ENCODE data around the gene CCDC88B. TPM values are rescaled to one million over a fixed set of nuclear protein-coding genes. Genes with fewer than 3 reads are reported as not detected.

CCDC88B gene
- total RNA-seq, 2 experiments from 2014 or later, result 107 to 112 TPM

GRCh38 chr11:64297699-64298358, 42.2 kb upstream of the CCDC88B start:
- H3K36me3 Mint-ChIP-seq (ENCODE audit: low read depth), result no peaks in the 10 kb centered on the region
- ChIA-PET CTCF (interaction anchor here (1.3 kb wide), 1 partner anchor 93 kb away, joined by 5 read pairs; no protein-coding TSS in a partner anchor), POLR2A (interaction anchor here (1.6 kb wide), 1 partner anchor 90 kb away, joined by 3 read pairs; no protein-coding TSS in a partner anchor)
- peaks cover 40% of the 10 kb centered on the region for H3K4me1 ChIP-seq (ENCODE audit: insufficient read depth, low read length)
- no peaks in the 10 kb centered on the region for H3K9me3 Mint-ChIP-seq
- peak overlapping the region; percentile 0 for H3K4me3 Mint-ChIP-seq
- no peak overlapping the region for H3K4me3 ChIP-seq (ENCODE audit: low read length)
- H3K27ac Mint-ChIP-seq, result no peak overlapping the region
- H3K4me1 Mint-ChIP-seq (ENCODE audit: low read depth), result peaks cover 23% of the 10 kb centered on the region
- H3K27me3 Mint-ChIP-seq, result peaks cover 87% of the 10 kb centered on the region
- H3K27ac ChIP-seq (ENCODE audit: low read depth in 1 of 2, low read length in 2 of 2), result no peak overlapping the region
- H3K27me3 ChIP-seq (ENCODE audit: control insufficient read depth in 1 of 2, insufficient read depth in 2 of 2, low read length in 2 of 2), result peaks cover 81 to 89% of the 10 kb centered on the region in 2 experiments
- TF ChIP-seq, protein P1, sequence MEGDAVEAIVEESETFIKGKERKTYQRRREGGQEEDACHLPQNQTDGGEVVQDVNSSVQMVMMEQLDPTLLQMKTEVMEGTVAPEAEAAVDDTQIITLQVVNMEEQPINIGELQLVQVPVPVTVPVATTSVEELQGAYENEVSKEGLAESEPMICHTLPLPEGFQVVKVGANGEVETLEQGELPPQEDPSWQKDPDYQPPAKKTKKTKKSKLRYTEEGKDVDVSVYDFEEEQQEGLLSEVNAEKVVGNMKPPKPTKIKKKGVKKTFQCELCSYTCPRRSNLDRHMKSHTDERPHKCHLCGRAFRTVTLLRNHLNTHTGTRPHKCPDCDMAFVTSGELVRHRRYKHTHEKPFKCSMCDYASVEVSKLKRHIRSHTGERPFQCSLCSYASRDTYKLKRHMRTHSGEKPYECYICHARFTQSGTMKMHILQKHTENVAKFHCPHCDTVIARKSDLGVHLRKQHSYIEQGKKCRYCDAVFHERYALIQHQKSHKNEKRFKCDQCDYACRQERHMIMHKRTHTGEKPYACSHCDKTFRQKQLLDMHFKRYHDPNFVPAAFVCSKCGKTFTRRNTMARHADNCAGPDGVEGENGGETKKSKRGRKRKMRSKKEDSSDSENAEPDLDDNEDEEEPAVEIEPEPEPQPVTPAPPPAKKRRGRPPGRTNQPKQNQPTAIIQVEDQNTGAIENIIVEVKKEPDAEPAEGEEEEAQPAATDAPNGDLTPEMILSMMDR (IDR thresholded peaks at IDR 0.05), result no peak
- H3K9me3 ChIP-seq (ENCODE audit: control insufficient read depth in 1 of 2, insufficient read depth in 1 of 2, low read length in 2 of 2), result peaks cover 0 to 22% of the 10 kb centered on the region in 2 experiments
- no peaks in the 10 kb centered on the region for H3K36me3 ChIP-seq (ENCODE audit: insufficient read depth, low read length)
- intact Hi-C loops (cut with DNase I, micrococcal nuclease), result no loop called here
- DNase-seq, result no peak
- no peak for ATAC-seq (ENCODE audit: poor library complexity)

DNA sequence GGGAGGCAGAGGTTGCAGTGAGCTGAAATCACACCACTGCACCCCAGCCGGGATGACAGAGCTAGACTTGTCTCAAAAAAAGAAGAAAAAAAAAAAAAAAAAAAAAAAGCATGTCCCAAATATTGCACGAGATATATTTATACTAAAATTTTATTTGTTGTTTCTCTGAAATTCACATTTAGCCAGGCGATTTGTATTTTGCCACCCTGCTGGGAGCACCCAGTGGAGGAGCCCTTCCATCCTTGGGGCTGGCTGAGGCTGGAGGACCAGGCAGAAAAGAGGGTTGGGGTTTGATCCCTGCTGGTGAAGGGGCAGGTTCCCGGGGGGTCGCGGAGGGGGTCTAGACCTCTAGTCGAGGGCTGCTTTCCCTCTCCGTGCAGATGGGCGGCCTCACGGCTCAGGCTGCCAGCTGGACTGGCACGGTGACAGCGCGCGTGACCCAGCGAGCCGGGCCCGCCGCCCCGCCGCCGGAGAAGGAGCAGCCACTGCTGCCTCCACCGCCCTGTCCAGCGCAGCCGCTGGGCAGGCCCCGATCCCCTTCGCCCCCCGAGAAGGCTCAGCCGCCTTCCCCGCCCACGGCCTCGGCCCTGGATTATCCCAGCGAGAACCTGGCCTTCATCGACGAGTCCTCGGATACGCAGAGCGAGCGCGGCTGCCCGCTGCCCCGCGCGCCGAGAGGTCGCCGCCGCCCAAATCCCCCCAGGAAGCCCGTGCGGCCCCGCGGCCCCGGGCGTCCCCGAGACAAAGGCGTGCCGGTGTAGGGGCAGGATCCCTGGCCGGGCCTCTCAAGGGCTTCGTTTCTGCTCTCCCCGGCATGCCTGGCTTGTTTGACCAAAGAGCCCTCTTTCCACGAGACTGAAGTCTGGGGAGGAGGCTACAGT, 40.8 kb upstream of the CCDC88B start:
- H3K9me3 ChIP-seq (ENCODE audit: control insufficient read depth in 1 of 2, insufficient read depth in 1 of 2, low read length in 2 of 2), result peaks cover 0 to 20% of the 10 kb centered on the region in 2 experiments
- H3K27me3 Mint-ChIP-seq, result peaks cover 77% of the 10 kb centered on the region
- ChIA-PET POLR2A (interaction anchor here (0.8 to 1.6 kb wide), 2 partner anchors 19 to 92 kb away, joined by 3 read pairs; partner anchors contain the start of gene PRDX5), CTCF (interaction anchor here (0.7 to 1.0 kb wide), 2 partner anchors 10 to 48 kb away, joined by 3 to 4 read pairs; no protein-coding TSS in a partner anchor)
- H3K27ac ChIP-seq (ENCODE audit: low read depth in 1 of 2, low read length in 2 of 2), result no peak overlapping the region
- H3K27ac Mint-ChIP-seq, result no peak overlapping the region
- DNase-seq (peak in 2 of 14 experiments; percentile 41 to 42), ATAC-seq (ENCODE audit: poor library complexity) (no peak)
- intact Hi-C loops (cut with DNase I, micrococcal nuclease), result no loop called here
- H3K4me1 Mint-ChIP-seq (ENCODE audit: low read depth), result peaks cover 27% of the 10 kb centered on the region
- H3K4me1 ChIP-seq (ENCODE audit: insufficient read depth, low read length), result peaks cover 46% of the 10 kb centered on the region
- TF ChIP-seq, protein P1 (IDR thresholded peaks at IDR 0.05), result no peak
- peak overlapping the region; percentile 55 for H3K4me3 Mint-ChIP-seq
- H3K27me3 ChIP-seq (ENCODE audit: control insufficient read depth in 1 of 2, insufficient read depth in 2 of 2, low read length in 2 of 2), result peaks cover 73 to 75% of the 10 kb centered on the region in 2 experiments
- H3K36me3 Mint-ChIP-seq (ENCODE audit: low read depth), result no peaks in the 10 kb centered on the region
- no peaks in the 10 kb centered on the region for H3K9me3 Mint-ChIP-seq
- no peaks in the 10 kb centered on the region for H3K36me3 ChIP-seq (ENCODE audit: insufficient read depth, low read length)
- no peak overlapping the region for H3K4me3 ChIP-seq (ENCODE audit: low read length)
